HG02798 (cell line): ENCODE data around the gene RHBDL1.

ENCODE experiments used
- ATAC-seq: cut with Tn5 transposase; IDR thresholded peaks from one replicate; pipeline ENCODE4 v1.9.1; 2021; ENCODE audit warnings: mild to moderate bottlenecking; ENCODE audit not compliant: unreplicated experiment, poor library complexity

Gene RHBDL1

DNA sequence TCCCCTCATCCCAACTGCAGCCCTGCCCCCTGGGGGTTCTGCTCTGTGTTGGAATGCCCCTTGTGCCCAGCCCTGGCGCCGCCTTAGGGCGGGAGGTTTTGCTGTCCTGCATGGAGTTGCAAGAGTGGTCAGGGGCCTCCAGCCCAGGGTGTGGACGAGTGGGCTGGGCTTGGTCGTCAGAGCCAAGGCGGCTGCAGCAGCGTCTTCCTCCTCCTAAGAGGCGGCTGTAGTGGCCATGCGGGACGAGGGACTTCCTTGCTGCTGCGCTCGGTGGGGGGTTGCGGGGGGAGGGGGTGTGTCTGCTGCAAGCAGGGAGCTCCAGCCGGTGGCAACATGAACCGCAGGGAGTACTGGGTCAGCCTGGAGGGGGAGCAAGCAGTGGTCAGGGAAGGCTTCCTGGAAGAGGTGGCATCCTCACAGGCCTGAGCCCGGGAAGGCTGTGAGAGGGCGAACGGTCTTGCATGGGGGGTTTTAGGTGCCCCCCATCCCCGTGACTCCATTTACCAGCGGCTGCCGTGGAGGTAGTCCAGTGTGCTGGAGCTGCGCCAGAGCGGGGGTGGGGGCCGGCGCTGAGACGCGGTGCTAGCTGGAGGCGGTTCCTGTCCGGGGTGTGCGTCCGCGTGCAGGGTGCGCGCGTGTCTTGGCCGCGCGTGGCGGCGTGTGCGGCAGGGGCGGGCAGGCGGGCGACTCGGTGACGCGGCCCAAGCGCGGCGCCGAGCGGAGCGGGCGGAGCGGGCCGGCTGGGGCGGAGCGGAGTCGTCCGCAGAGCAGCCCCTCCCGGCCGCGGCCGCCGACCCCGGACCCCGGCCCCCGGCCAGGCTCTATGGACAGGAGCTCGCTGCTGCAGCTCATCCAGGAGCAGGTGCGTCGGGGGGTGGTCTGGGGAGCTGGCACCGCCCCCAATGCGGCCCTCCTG, at the start of gene RHBDL1:
Gene RHBDL1 (plus strand): TSS at position 704 of the 916 bp plus-strand sequence. CDS start 120 bp downstream, at position 824.
- no peak for ATAC-seq

DNA sequence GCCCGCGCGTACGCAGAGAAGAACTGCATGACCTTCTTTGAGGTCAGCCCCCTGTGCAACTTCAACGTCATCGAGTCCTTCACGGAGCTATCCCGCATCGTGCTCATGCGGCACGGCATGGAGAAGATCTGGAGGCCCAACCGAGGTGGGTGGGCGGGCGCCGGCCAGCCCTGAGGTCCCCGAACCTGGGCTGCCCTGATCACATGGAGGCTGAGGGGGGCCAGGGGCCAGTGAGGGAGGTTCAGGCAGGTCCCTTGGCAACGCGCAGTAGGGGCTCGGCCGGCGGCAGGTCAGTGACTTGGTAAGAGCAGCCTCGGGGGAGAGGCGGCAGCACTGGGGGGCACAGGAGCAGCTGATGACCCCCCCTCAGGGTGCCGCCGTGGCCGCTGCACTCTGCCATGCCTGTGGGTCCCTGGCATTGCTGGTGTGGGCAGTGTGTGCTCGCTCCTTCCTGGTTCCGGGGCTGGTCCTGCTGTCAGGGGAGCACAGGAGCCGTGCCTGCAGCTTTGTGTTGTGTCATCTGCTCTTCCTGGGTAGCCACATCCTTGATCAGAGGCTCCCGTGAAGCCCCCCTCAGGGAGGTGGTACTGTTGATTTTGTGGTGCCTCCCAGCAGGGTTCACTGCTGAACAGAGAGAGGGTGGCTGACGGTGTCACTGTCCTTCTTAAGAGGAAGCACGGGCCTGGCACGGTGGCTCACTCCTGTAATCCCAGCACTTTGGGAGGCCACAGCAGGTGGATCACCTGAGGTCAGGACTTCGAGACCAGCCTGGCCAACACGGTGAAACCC, 49.3 kb upstream of the RHBDL1 start:
- no peak for ATAC-seq

DNA sequence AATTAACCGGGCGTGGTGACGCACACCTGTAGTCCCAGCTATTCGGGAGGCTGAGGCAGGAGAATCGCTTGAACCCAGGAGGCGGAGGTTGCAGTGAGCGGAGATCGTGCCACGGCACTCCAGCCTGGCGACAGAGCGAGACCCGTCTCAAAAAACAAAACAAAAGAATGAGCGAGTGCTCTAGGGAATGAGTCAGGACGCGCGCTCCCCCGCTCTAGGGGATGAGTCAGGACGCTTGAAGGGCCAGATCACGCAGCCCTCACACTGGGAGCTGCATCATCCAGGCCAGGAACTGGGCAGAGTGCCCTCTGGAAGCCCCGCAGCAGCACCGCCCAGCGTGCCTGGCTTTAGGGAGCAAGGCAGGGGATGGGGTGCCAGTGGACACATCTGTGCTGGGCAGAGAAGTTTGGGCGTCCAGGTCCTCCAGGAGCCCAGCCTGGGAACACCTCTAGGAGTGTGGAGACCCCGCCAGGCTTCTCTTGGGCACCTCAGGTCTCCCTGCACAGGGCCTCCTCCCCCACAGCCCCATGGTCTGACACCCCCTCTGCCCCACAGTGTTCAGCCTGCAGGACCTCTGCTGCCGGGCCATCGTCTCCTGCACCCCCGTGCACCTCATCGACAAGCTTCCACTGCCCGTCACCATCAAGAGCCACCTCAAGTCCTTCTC, 48.6 kb upstream of the RHBDL1 start:
- no peak for ATAC-seq

GRCh38 chr16:627454-628239, 47.8 kb upstream of the RHBDL1 start:
- ATAC-seq: no peak

DNA sequence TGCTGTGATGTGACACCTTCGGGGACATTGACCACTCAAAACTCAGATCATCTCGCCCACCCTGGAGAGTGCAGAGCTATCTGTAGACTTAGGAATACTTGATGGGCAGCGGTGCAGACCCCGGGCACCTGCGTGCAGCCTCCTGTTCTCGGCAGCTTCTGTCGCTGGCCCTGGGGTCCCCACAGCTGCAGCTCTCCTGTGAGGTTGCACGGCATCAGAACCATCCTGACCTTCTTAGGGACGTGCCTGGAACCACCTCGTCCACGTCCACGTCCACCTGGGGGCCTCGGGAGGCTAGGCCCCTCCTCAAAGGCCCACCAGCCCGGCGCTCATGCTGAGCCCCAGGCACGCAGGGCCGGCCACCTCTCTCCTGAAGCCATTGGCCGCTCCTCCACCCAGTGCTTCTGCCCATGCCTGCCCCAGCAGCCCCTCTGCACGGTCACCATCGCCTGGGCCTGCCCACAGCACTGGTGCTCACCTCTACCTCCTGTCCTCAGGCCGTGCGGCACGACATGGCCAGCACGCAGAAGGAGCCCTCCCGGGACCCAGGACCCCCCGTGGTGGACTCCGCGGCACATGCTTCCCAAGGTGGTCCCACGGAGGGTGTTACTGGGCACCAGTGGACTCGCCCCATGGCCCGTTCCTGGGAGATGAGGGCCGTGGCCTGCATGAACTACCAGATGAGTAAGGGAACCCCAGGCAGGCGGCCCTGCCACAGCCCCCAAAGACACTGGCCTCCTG, 47.0 kb upstream of the RHBDL1 start:
- ATAC-seq: no peak

GRCh38 chr16:629185-629832, 46.2 kb upstream of the RHBDL1 start:
- ATAC-seq: no peak

DNA sequence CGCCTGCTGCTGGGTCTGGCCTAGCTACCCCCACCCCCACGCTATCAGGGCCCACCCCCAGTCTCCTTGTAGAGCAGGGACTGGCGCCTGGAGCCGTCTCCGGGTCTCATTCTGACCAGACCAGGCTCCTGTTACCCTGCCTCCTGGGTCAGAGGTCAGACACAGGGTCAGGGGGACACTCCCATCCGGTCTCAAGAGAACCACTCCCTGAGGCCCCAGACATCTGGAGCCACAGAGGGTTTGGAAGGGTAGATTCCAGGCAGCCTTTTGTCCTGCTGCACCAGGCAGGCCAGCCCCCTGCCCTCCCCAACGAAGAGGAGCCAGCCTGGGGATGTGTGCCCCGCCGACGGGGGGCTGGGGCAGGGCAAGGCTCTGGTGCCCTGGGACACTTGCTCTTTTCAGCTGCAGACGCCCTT, 45.6 kb upstream of the RHBDL1 start:
- no peak for ATAC-seq

GRCh38 chr16:630249-630814, 45.1 kb upstream of the RHBDL1 start:
- ATAC-seq: no peak

DNA sequence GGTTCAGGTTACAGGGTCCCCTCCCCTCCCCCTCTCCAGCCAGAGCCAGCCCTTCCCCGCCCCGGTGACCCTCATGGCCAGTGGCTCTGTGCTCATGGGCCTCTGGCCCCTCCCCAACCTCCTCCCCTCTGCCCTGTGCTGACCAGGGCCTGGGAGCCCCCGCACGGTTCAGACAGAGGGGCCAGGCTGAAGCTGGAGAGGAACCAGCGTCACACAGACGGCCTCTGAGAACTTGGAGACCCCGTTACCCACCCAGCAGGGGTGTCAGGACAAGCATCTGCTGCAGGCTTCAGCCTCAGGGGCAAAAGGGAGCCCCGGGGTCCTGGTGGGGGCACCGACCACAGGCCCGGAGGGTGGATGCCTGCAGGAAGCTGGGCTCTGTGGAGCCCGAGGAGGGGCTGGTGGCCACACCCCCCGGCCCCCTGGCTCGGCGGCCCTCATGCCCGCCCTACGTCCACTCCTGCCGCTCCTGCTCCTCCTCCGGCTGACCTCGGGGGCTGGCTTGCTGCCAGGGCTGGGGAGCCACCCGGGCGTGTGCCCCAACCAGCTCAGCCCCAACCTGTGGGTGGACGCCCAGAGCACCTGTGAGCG, 44.6 kb upstream of the RHBDL1 start, which contains the start of gene WFIKKN1:
Gene WFIKKN1 (plus strand): TSS at position 171 of the 591 bp plus-strand sequence. CDS start 269 bp downstream, at position 440.
- ATAC-seq: no peak

DNA sequence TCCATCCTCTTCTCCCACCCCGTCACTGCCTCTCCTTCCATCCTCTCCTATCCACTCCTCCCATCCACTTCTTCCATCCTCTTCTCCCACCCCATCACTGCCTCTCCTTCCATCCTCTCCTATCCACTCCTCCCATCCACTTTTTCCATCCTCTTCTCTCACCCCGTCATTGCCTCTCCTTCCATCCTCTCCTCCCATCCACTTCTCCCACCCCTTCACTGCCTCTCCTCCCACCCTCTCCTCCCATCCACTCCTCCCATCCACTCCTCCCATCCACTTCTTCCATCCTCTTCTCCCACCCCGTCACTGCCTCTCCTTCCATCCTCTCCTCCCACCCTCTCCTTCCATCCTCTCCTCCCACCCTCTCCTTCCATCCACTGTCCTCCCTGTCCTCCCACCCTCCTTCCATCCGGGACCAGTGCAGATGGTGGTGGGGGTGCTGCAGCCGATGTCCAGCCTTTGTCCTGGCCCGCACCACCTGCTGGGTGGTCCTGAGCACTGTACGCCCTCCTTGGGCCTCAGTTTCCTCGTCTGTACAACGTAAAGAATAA, 43.6 kb upstream of the RHBDL1 start:
- ATAC-seq: no peak

GRCh38 chr16:632486-633335, 42.8 kb upstream of the RHBDL1 start:
- ATAC-seq: no peak

DNA sequence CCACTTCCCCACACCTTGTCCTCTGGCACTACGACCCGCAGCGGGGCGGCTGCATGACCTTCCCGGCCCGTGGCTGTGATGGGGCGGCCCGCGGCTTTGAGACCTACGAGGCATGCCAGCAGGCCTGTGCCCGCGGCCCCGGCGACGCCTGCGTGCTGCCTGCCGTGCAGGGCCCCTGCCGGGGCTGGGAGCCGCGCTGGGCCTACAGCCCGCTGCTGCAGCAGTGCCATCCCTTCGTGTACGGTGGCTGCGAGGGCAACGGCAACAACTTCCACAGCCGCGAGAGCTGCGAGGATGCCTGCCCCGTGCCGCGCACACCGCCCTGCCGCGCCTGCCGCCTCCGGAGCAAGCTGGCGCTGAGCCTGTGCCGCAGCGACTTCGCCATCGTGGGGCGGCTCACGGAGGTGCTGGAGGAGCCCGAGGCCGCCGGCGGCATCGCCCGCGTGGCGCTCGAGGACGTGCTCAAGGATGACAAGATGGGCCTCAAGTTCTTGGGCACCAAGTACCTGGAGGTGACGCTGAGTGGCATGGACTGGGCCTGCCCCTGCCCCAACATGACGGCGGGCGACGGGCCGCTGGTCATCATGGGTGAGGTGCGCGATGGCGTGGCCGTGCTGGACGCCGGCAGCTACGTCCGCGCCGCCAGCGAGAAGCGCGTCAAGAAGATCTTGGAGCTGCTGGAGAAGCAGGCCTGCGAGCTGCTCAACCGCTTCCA, 42.0 kb upstream of the RHBDL1 start:
- ATAC-seq: no peak

DNA sequence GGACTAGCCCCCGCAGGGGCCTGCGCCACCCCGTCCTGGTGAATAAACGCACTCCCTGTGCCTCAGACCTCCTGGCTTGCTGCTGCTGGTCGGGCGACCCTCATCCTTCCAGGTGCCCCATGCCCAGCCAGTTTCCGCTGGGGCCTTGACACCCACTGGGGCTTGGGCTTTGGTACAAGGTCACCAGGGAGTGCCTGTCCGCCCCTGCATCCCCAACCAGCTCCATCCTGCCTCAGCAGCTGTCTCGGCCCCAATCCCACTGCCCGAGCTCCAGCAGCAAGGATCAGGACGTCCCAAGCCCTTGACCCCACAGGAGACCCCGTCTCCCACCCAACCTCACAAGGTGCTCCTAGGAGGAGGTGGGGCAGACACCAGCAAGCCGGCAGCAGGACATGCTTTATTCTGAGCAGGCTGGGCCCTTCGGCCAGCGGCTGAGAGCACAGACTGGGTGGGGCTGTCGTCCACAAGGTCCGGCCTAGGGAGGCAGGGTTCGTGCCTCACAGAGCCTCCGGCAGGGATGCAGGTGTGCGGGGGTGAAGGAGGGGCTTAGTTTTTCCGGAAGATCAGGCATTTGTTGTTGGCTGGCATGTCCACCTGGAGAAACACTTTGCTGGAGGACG, 41.3 kb upstream of the RHBDL1 start:
- no peak for ATAC-seq

DNA sequence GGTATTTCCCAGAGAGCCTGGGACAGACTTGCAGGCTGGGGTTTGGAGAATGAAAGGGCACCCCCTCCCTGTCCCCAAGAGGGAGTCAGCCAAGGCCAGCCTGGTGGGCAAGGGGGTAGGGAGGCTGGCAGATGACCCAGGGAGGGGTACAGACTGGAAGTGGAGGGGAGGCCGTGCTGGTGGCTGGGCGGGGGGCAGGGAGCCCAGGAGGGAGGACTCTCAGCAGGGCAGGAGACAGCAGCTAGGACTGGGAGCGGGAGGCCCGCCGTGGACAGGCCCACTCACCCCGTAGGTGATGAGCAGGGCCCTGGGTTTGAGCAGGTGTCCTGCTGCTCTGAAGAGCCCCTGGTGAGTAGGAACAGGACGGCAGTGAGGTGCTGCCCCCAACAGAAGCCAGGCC, 40.5 kb upstream of the RHBDL1 start:
- ATAC-seq: no peak

GRCh38 chr16:635573-636205, 39.8 kb upstream of the RHBDL1 start:
- ATAC-seq: no peak
